Right renal pelvis (tissue), 4 donors: ENCODE measurements around the gene TSNAXIP1. TPM values are rescaled to one million over a fixed set of nuclear protein-coding genes. Genes with fewer than 3 reads are reported as not detected.
A peak's percentile ranks its signal among the peaks of the same experiment; 100 is the strongest.
"Not testable (repeated sequence)": the region's sequence is repeated elsewhere in the genome, so short reads cannot be mapped to it uniquely, and the experiment has no call there.

Experiments used
- DNase-seq, 4 donors: peaks; one replicate each; pipeline ENCODE4 v3.0.0-alpha.2; 2013; ENCODE audit warnings: low read depth in 4 of 4, low spot score in 3 of 4, missing footprints in 1 of 4
- polyA plus RNA-seq, 4 donors: library from polyadenylated mRNA; unstranded; fragments of 120-200 nt; gene quantifications; one replicate each; pipeline ENCODE4 v1.2.1, GENCODE V29; 2013; ENCODE audit not compliant: insufficient read length in 4 of 4

TSNAXIP1 gene
- polyA plus RNA-seq, 4 donors: 7.3 to 9.0 (median 7.7) TPM

- no peak for DNase-seq
Measured at GRCh38 chr16:67857547-67858233, 51.0 kb downstream of the TSNAXIP1 start.

- DNase-seq: no peak
Measured at GRCh38 chr16:67858500-67858899, 51.8 kb downstream of the TSNAXIP1 start.

GRCh38 chr16:67860589-67861398 lies 54.1 kb downstream of the TSNAXIP1 start:
- no peak for DNase-seq

- DNase-seq: no peak
Measured at GRCh38 chr16:67861877-67862276, 55.2 kb downstream of the TSNAXIP1 start.

DNA sequence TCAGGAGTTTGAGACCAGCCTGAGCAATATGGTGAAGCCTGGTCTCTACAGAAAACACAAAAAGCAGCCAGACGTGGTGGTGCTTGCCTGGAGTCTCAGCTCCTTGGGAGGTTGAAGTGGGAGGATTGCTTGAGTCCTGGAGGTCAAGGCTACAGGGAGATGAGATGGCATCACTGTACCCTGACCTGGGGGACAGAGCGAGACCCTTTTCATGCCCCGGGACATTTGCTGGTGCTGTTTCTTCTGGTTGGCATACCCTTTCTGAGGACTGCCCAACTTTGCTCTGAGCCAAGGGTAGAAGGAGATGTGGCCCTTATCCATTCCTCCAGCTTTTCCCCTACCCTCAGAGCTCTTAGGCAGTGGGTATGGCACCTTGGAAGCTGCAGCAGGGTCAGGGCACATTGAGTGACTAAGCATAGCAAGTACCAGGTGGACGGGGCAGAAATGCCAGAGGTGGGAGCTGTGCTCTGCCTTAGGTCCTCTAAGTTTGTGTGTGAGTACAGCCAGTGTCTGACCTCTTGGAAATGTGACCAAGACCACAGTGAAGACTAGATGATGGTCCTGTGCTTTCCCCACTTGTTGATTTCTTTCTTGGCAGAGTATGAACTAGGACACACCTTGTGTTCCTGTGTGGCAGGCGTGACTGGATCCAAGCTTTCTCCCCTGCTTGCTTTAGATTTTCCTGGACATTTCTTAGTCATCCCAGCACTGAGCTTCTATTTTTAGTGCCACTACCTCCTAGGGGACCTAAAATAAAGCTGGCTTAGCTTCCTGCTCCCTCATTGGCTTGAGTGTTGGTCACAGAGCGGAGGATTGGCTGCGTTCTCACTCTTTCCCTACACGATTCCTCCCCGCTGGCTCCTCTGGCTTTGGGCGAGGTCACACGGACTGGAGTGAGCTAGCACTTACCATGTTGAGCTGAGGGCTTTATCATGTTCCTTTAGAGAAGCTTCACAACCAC lies 56.2 kb downstream of the TSNAXIP1 start:
- DNase-seq: no peak

- DNase-seq: not testable (repeated sequence)
Measured at GRCh38 chr16:67864044-67864443, 57.4 kb downstream of the TSNAXIP1 start.

- DNase-seq: no peak
Measured at GRCh38 chr16:67864594-67864993, 57.9 kb downstream of the TSNAXIP1 start.

- DNase-seq: no peak
Measured at GRCh38 chr16:67865318-67865717, 58.6 kb downstream of the TSNAXIP1 start.

- DNase-seq: no peak
Measured at GRCh38 chr16:67868290-67868689, 61.6 kb downstream of the TSNAXIP1 start.

GRCh38 chr16:67869653-67870052 lies 63.0 kb downstream of the TSNAXIP1 start:
- DNase-seq: no peak

GRCh38 chr16:67871256-67871655 lies 64.6 kb downstream of the TSNAXIP1 start:
- no peak for DNase-seq

- no peak for DNase-seq
Measured at GRCh38 chr16:67872131-67872630, 65.5 kb downstream of the TSNAXIP1 start.

GRCh38 chr16:67872631-67873434 lies 66.1 kb downstream of the TSNAXIP1 start, which contains the start of gene EDC4:
Gene EDC4, plus strand, starts transcription at chr16:67873052. Its CDS starts 210 bp downstream, at chr16:67873262.
- peak in 2 of 4 donors; percentile 52 to 57 for DNase-seq

GRCh38 chr16:67873435-67874370 lies 67.0 kb downstream of the TSNAXIP1 start:
- DNase-seq: no peak

- DNase-seq: no peak
Measured at GRCh38 chr16:67874372-67874771, 67.7 kb downstream of the TSNAXIP1 start.

DNA sequence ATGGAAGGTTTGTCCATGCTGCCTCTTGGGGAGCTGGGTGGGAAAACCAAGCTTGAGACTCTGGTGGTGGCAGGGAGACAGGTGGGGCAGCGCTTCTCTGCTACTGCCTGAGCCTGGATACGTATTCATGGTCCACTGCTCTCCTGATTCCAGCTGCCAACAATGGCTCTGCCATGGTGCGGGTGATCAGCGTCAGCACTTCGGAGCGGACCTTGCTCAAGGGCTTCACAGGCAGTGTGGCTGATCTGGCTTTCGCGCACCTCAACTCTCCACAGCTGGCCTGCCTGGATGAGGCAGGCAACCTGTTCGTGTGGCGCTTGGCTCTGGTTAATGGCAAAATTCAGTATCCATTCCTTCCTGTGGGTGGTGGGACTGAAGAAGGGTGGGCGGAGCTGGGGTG lies 70.4 kb downstream of the TSNAXIP1 start:
- no peak for DNase-seq
